ENCODE measurements around the gene DOK3.
A peak's percentile ranks its signal among the peaks of the same experiment; 100 is the strongest.
"Not testable (repeated sequence)": the region's sequence is repeated elsewhere in the genome, so short reads cannot be mapped to it uniquely, and the experiment has no call there.

DOK3 gene

GRCh38 chr5:177496070-177496726 lies 13.4 kb downstream of the DOK3 start:
- DNase-seq, result no peak

GRCh38 chr5:177495243-177496060 lies 14.2 kb downstream of the DOK3 start:
- no peak for DNase-seq

GRCh38 chr5:177494346-177495195 lies 15.1 kb downstream of the DOK3 start:
- DNase-seq, result peak; percentile 51 to 63

DNA sequence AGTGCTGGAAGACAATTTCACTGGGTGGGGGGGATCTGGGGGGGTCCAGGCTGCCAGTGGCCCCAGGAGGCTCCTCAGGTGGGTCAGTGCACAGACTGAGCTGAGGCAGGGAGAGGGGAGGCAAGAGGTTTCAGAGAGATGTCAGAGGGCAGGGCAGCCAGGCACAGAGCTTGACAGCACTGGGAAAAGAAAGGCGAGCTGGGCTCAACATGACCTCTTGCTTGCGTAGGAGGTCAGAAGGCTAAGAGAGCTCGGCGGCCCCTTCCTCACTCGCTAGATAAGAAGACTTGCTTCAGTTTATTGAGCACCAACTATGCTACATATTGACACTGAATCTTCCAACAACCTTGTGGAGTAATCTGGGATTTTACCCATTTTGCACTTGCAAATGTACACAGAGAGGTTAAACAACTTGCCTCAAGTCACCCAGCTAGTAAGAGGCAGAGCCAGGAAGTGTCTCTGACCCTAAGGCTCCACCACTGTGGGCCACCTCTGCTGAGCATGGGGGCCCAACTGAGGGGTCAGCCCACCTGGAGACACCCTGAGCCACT lies 15.8 kb downstream of the DOK3 start:
- no peak for DNase-seq

GRCh38 chr5:177492841-177493240 lies 16.8 kb downstream of the DOK3 start:
- DNase-seq, result no peak

GRCh38 chr5:177491983-177492746 lies 17.5 kb downstream of the DOK3 start:
- DNase-seq, result no peak

- no peak for DNase-seq
Measured at GRCh38 chr5:177491429-177491945, 18.1 kb downstream of the DOK3 start.

GRCh38 chr5:177490992-177491391 lies 18.6 kb downstream of the DOK3 start:
- no peak for DNase-seq

- DNase-seq, result no peak
Measured at GRCh38 chr5:177490311-177490991, 19.2 kb downstream of the DOK3 start.

GRCh38 chr5:177489119-177489716 lies 20.4 kb downstream of the DOK3 start:
- no peak for DNase-seq

DNA sequence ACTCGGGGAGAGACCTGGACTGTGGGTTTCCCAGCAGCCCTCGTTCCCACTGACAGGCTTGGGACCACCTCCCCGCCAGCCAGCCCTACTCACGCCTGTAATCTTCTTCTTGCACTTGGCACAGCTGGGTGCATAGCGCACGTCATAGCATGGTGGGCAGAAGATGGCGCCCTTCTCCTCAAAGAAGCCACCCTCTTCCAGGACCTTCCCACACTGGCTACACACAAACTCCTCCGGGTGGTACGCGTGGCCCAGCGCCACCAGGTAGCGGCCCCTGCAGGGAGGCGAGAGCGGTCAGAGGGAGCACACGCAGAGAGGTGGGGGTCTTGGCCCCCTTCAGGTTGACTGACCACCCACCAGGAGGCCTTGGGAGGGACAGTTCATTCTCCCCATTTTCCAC lies 21.7 kb downstream of the DOK3 start:
- DNase-seq, result peak in 1 of 2 experiments; percentile 21

DNA sequence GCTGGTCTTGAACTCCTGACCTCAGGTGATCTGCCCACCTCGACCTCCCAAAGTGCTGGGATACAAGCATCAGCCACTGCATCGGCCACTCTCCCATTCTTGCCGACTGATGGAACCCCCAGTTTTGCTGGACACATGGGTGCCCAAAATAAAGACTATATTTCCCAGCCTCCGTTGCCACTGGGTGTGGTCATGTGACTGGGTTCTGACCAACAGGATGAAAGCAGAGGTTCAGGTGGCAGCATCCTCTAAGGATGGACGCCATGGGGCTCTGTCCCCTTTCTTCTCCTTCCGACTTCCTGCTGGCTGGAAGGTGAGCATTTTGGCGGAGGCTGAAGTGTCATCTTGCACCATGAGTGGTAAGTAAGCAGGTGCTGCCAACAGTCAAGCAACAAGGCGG lies 22.5 kb downstream of the DOK3 start:
- no peak for DNase-seq

DNA sequence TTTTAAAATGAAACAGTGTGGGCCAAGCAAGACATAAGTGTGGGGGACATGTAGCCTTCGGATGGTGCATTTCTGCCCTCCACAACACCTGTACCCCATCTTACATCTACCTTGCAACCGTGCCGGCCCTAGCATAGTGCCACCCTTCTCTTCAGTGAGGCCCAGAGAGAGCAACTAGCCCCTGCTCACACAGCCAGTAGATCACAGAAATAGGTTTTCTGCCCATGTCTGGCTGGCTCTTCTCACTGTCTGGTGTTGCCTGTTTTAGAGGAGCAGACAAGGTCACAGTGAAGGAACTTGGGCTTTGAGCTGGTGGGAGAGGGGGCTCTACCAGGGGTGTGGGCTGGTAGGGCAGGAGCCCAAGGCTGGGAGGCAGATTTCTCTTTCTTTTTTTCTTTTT lies 23.4 kb downstream of the DOK3 start:
- DNase-seq, result no peak

DNA sequence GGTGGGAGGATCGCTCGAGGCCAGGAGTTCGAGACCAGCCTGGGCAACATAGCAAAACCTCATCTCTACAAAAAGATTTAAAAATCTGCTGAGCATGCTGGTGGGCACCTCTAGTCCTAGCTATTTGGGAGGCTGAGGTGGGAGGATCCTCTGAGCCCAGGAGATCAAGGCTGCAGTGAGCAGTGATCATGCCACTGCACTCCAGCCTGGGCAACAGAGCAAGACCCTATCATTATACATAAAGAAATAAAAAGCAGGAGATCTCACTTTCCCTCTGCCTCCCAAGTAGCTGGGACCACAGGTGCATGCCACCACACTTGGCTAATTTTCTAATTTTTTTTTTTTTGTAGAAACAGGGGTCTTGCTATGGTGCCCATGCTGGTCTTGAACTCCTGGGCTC lies 23.9 kb downstream of the DOK3 start:
- DNase-seq, result not testable (repeated sequence)

- peak in 1 of 2 experiments; percentile 21 for DNase-seq
Measured at GRCh38 chr5:177484902-177485549, 24.6 kb downstream of the DOK3 start.

- DNase-seq, result no peak
Measured at GRCh38 chr5:177483994-177484901, 25.4 kb downstream of the DOK3 start.

DNA sequence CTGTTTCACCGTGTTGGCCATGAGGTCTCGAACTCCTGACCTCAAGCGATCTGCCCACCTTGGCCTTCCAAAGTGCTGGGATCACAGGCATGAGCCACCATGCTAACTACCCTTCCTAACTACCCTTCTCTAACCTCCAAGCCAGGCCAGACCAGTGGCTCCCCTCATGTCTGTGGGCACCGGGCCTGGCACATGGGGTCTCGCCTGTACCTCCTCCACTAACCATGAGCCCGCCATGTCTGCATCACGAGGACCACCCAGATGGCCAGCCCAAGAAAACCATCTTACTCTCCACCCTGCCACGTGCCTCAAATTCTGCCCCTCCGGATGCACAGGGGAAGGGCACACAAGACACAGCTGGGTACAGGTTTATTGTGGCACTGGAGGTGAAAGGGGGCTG lies 26.6 kb downstream of the DOK3 start:
- no peak for DNase-seq

DNA sequence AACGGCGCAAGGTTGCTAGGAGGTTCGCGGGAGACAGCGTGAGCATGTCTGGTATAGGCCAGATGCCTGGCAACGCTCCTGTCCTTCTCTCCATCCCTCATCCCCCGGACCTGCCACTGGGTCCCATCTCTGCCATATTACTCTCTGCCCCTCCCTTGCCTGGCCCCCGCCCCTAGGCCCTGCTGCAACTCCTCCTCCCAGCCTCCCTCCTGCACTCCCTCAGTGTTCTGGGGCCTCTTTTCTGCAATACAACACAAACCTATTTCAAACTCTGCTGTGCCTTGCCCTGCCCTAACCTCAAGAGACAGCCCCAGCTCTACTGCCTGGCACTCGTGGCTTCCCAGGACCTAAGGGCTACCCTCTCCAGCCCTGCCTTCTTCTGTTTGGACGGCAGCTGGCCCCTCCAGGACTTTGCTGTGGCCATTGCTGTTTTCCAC lies 27.2 kb downstream of the DOK3 start:
- no peak for DNase-seq

DNA sequence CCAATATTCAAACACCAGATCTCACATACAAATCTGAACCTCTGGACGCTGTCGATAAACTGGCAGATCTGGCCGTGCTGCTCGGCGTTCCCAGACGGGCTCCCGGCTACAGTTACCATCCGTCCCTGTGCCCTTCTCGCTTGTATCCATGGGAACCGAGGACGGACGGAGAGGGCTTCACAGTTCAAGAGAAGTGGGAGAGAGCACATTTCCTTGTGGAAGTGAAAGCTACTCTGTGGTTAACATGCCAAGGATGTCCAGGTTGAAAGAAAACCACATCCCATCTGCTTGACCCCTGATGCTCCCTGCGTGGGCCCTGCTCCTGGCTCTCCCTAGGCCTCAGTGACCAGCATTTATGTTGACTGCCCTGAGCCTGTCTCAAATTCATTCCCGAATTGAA lies 29.9 kb downstream of the DOK3 start:
- DNase-seq, result no peak

Measured in Kasumi-1 (cell line).